Choroid plexus epithelial cell (primary cell): ENCODE measurements around the gene ROCK2.

Source experiments
- DNase-seq: peaks from one replicate; pipeline ENCODE4 v3.0.0-alpha.2; 2010; ENCODE audit warnings: low read depth
- H3K4me3 ChIP-seq: 2 replicates; pipeline ENCODE4 v1.5.1; 2011; ENCODE audit warnings: low read depth, mild to moderate bottlenecking, control low read depth, low read length, moderate library complexity
- CTCF ChIP-seq: conservative IDR thresholded peaks from 2 replicates; pipeline ENCODE4 v1.5.1; 2011; ENCODE audit warnings: low read depth, mild to moderate bottlenecking, control low read depth, inconsistent platforms, low read length, moderate library complexity

Gene ROCK2

GRCh38 chr2:11142330-11142729 is 202.1 kb downstream of the ROCK2 start:
- no peak overlapping the region for H3K4me3 ChIP-seq
- no peak for DNase-seq
- TF ChIP-seq CTCF, result peak; percentile 5

GRCh38 chr2:11141319-11141718 is 203.1 kb downstream of the ROCK2 start:
- no peak for DNase-seq
- no peak overlapping the region for H3K4me3 ChIP-seq
- no peak for TF ChIP-seq CTCF

- peak; percentile 30 for DNase-seq
- TF ChIP-seq CTCF, result no peak
These were observed 203.9 kb downstream of the ROCK2 start for GRCh38 chr2:11140492-11140891.

GRCh38 chr2:11134349-11134748 is 210.1 kb downstream of the ROCK2 start:
- no peak for TF ChIP-seq CTCF
- H3K4me3 ChIP-seq, result no peak overlapping the region
- no peak for DNase-seq

More at GRCh38 chr2:11140492-11140891, 203.9 kb downstream of the ROCK2 start:
- H3K4me3 ChIP-seq, result no peak overlapping the region

GRCh38 chr2:11133936-11134320 is 210.5 kb downstream of the ROCK2 start:
- DNase-seq, result no peak
- no peak overlapping the region for H3K4me3 ChIP-seq
- no peak for TF ChIP-seq CTCF

- H3K4me3 ChIP-seq, result peak overlapping the region; percentile 63
- DNase-seq, result no peak
- TF ChIP-seq CTCF, result no peak
These were observed 211.0 kb downstream of the ROCK2 start for GRCh38 chr2:11133238-11133935.

- DNase-seq, result no peak
- TF ChIP-seq CTCF, result no peak
- H3K4me3 ChIP-seq, result no peak overlapping the region
These were observed 212.3 kb downstream of the ROCK2 start for GRCh38 chr2:11132036-11132671.
